Measurements from ENCODE around the gene RNF17.
A peak's percentile ranks its signal among the peaks of the same experiment; 100 is the strongest.

Gene RNF17

GRCh38 chr13:24737042-24737441 lies 26.9 kb upstream of the RNF17 start:
- no peak for TF ChIP-seq JUND (IDR thresholded peaks at IDR 0.05; ENCODE audit: low read depth)
- in situ Hi-C loops (cut with HindIII; ENCODE audit: low pct_unique_long_range_greater_than_20kb, low sequenced_read_pairs), result no loop called here
- no peak for DNase-seq (ENCODE audit: low read depth in 1 of 2, low spot score in 1 of 2)

GRCh38 chr13:24738366-24738847 lies 25.6 kb upstream of the RNF17 start:
- no peak for TF ChIP-seq JUND (IDR thresholded peaks at IDR 0.05; ENCODE audit: low read depth)
- in situ Hi-C loops (cut with HindIII; ENCODE audit: low pct_unique_long_range_greater_than_20kb, low sequenced_read_pairs), result no loop called here
- no peak for DNase-seq (ENCODE audit: low read depth in 1 of 2, low spot score in 1 of 2)

- in situ Hi-C loops (cut with HindIII; ENCODE audit: low pct_unique_long_range_greater_than_20kb, low sequenced_read_pairs), result no loop called here
- DNase-seq (ENCODE audit: low read depth in 1 of 2, low spot score in 1 of 2), result no peak
- TF ChIP-seq JUND (IDR thresholded peaks at IDR 0.05; ENCODE audit: low read depth), result no peak
These were observed 23.7 kb upstream of the RNF17 start for GRCh38 chr13:24740014-24740890.

GRCh38 chr13:24741016-24741662 lies 22.8 kb upstream of the RNF17 start:
- DNase-seq (ENCODE audit: low read depth in 1 of 2, low spot score in 1 of 2), result peak in 1 of 2 experiments; percentile 16

GRCh38 chr13:24741791-24742190 lies 22.2 kb upstream of the RNF17 start:
- in situ Hi-C loops (cut with HindIII; ENCODE audit: low pct_unique_long_range_greater_than_20kb, low sequenced_read_pairs), result no loop called here
- no peak for TF ChIP-seq JUND (IDR thresholded peaks at IDR 0.05; ENCODE audit: low read depth)
- DNase-seq (ENCODE audit: low read depth in 1 of 2, low spot score in 1 of 2), result no peak

More at GRCh38 chr13:24741016-24741662, 22.8 kb upstream of the RNF17 start:
- no peak for TF ChIP-seq JUND (IDR thresholded peaks at IDR 0.05; ENCODE audit: low read depth)
- in situ Hi-C loops (cut with HindIII; ENCODE audit: low pct_unique_long_range_greater_than_20kb, low sequenced_read_pairs), result no loop called here

- DNase-seq (ENCODE audit: low read depth in 1 of 2, low spot score in 1 of 2), result no peak
- TF ChIP-seq JUND (IDR thresholded peaks at IDR 0.05; ENCODE audit: low read depth), result no peak
- in situ Hi-C loops (cut with HindIII; ENCODE audit: low pct_unique_long_range_greater_than_20kb, low sequenced_read_pairs), result no loop called here
These were observed 21.7 kb upstream of the RNF17 start for GRCh38 chr13:24742294-24742693.

- no peak for DNase-seq (ENCODE audit: low read depth in 1 of 2, low spot score in 1 of 2)
- in situ Hi-C loops (cut with HindIII; ENCODE audit: low pct_unique_long_range_greater_than_20kb, low sequenced_read_pairs), result no loop called here
- TF ChIP-seq JUND (IDR thresholded peaks at IDR 0.05; ENCODE audit: low read depth), result no peak
These were observed 21.0 kb upstream of the RNF17 start for GRCh38 chr13:24742977-24743376.

- in situ Hi-C loops (cut with HindIII; ENCODE audit: low pct_unique_long_range_greater_than_20kb, low sequenced_read_pairs), result no loop called here
- DNase-seq (ENCODE audit: low read depth in 1 of 2, low spot score in 1 of 2), result no peak
- no peak for TF ChIP-seq JUND (IDR thresholded peaks at IDR 0.05; ENCODE audit: low read depth)
These were observed 19.7 kb upstream of the RNF17 start for GRCh38 chr13:24744247-24744646.

- in situ Hi-C loops (cut with HindIII; ENCODE audit: low pct_unique_long_range_greater_than_20kb, low sequenced_read_pairs), result no loop called here
- no peak for DNase-seq (ENCODE audit: low read depth in 1 of 2, low spot score in 1 of 2)
- TF ChIP-seq JUND (IDR thresholded peaks at IDR 0.05; ENCODE audit: low read depth), result no peak
These were observed 18.5 kb upstream of the RNF17 start for GRCh38 chr13:24745516-24745860.

GRCh38 chr13:24745861-24746617 lies 17.9 kb upstream of the RNF17 start:
- in situ Hi-C loops (cut with HindIII; ENCODE audit: low pct_unique_long_range_greater_than_20kb, low sequenced_read_pairs), result no loop called here
- TF ChIP-seq JUND (IDR thresholded peaks at IDR 0.05; ENCODE audit: low read depth), result no peak
- DNase-seq (ENCODE audit: low read depth in 1 of 2, low spot score in 1 of 2), result no peak

GRCh38 chr13:24746618-24747247 lies 17.2 kb upstream of the RNF17 start:
- no peak for DNase-seq (ENCODE audit: low read depth in 1 of 2, low spot score in 1 of 2)
- in situ Hi-C loops (cut with HindIII; ENCODE audit: low pct_unique_long_range_greater_than_20kb, low sequenced_read_pairs), result no loop called here
- no peak for TF ChIP-seq JUND (IDR thresholded peaks at IDR 0.05; ENCODE audit: low read depth)

Data from T47D (cell line).